Gastroesophageal sphincter (tissue), 4 donors: ENCODE data around the gene LACTBL1. TPM values are rescaled to one million over a fixed set of nuclear protein-coding genes. Genes with fewer than 3 reads are reported as not detected.

Experiments used
- ATAC-seq: fragments of 150-250 bp; one replicate; pipeline ENCODE4 v1.9.1; 2016; ENCODE audit warnings: mild to moderate bottlenecking, moderate library complexity
- H3K27ac ChIP-seq, 4 donors: fragments of 200-600 bp; sonication (generic) in 3 of 4; 1 replicate in 3 of 4; 2 replicates in 1 of 4; pipeline ENCODE4 v1.5.1; 2016 to 2019
- H3K27me3 ChIP-seq: fragments of 200-600 bp; sonication (generic); one replicate; pipeline ENCODE4 v1.5.1; 2019
- H3K36me3 ChIP-seq, 2 donors: fragments of 200-600 bp; sonication (generic); one replicate each; pipeline ENCODE4 v1.5.1; 2019; ENCODE audit warnings: control low read depth in 1 of 2
- H3K4me1 ChIP-seq, 3 donors: fragments of 200-600 bp; sonication (generic); 1 replicate in 2 of 3; 2 replicates in 1 of 3; pipeline ENCODE4 v1.5.1; 2016 to 2019; ENCODE audit warnings: control low read depth in 2 of 3
- H3K4me3 ChIP-seq, 2 donors: fragments of 200-600 bp; sonication (generic); one replicate each; pipeline ENCODE4 v1.5.1; 2019; ENCODE audit warnings: mild to moderate bottlenecking in 1 of 2, moderate library complexity in 1 of 2
- H3K9me3 ChIP-seq, 3 donors: fragments of 200-600 bp; sonication (generic); one replicate each; pipeline ENCODE4 v1.5.1; 2017 to 2019; ENCODE audit warnings: control low read depth in 2 of 3
- CTCF ChIP-seq, 4 experiments: fragments of 200-600 bp in 2 of 4; fragments of 450-650 bp in 2 of 4; sonication (generic) in 1 of 4; IDR thresholded peaks; one replicate each; pipeline ENCODE4 v1.5.1; 2017 to 2019; ENCODE audit warnings: antibody characterized with exemption in 4 of 4, mild to moderate bottlenecking in 2 of 4, moderate library complexity in 2 of 4
- EP300 ChIP-seq: sonication (generic); formaldehyde crosslinking; IDR thresholded peaks from one replicate; pipeline ENCODE4 v1.6.1; 2017; ENCODE audit warnings: antibody characterized with exemption, mild to moderate bottlenecking
- POLR2A ChIP-seq, 2 donors: fragments of 450-650 bp; IDR thresholded peaks; one replicate each; pipeline ENCODE4 v1.6.1; 2017; ENCODE audit warnings: antibody characterized with exemption in 2 of 2, mild to moderate bottlenecking in 2 of 2, moderate library complexity in 1 of 2
- POLR2AphosphoS5 ChIP-seq: sonication (generic); formaldehyde crosslinking; IDR thresholded peaks from one replicate; pipeline ENCODE4 v1.6.1; 2017; ENCODE audit warnings: antibody characterized with exemption
- WGBS, 2 donors: methylation state at CpG; one replicate each; pipeline ENCODE4 v1.1.5; 2018; ENCODE audit warnings: low coverage in 1 of 2; 5-methylcytosine and 5-hydroxymethylcytosine counted together
- total RNA-seq, 4 donors: library from RNA; depleted of rRNA; stranded (reverse); fragments of >200 nt; gene quantifications; one replicate each; pipeline ENCODE4 v1.1.0, GENCODE V29; 2016

The LACTBL1 gene
- total RNA-seq, 4 donors from 2014 or later: not detected

- no peaks in the 10 kb centered on the region for H3K9me3 ChIP-seq
- H3K4me1 ChIP-seq: peaks cover 0 to 11% (median 0%) of the 10 kb centered on the region in 3 donors
- peaks cover 10% of the 10 kb centered on the region for H3K27me3 ChIP-seq
- no peak for ATAC-seq
- TF ChIP-seq POLR2A (IDR thresholded peaks at IDR 0.05) (no peak), CTCF (IDR thresholded peaks at IDR 0.05) (no peak), EP300 (no peak), POLR2AphosphoS5 (no peak)
- WGBS, 2 donors: 92 to 96% methylated on average over 5 to 7 of the region's 16 CpGs
- H3K4me3 ChIP-seq: no peak overlapping the region
- H3K36me3 ChIP-seq: no peaks in the 10 kb centered on the region
- H3K27ac ChIP-seq: no peak overlapping the region
Observed at GRCh38 chr1:22912311-22912710, 60.4 kb downstream of the LACTBL1 start.

- Histone ChIP-seq H3K27ac (no peak overlapping the region), H3K4me3 (no peak overlapping the region), H3K27me3 (peaks cover 10% of the 10 kb centered on the region), H3K36me3 (no peaks in the 10 kb centered on the region), H3K4me1 (no peaks in the 10 kb centered on the region), H3K9me3 (no peaks in the 10 kb centered on the region)
- no peak for ATAC-seq
- WGBS, 2 donors: 84 to 95% methylated on average over 3 to 5 of the region's 5 CpGs
- TF ChIP-seq EP300: no peak
- TF ChIP-seq CTCF (IDR thresholded peaks at IDR 0.05): no peak
- no peak for TF ChIP-seq POLR2A (IDR thresholded peaks at IDR 0.05)
- TF ChIP-seq POLR2AphosphoS5: no peak
Observed at GRCh38 chr1:22910986-22911651, 61.5 kb downstream of the LACTBL1 start.

GRCh38 chr1:22910286-22910685 lies 62.4 kb downstream of the LACTBL1 start:
- TF ChIP-seq POLR2A (IDR thresholded peaks at IDR 0.05) (no peak), EP300 (no peak)
- peaks cover 10% of the 10 kb centered on the region for H3K27me3 ChIP-seq
- no peaks in the 10 kb centered on the region for H3K4me1 ChIP-seq
- no peak for ATAC-seq
- H3K4me3 ChIP-seq: no peak overlapping the region
- no peaks in the 10 kb centered on the region for H3K36me3 ChIP-seq
- 97% methylated on average over 6 of the region's 13 CpGs; no CpG with 5 or more reads in 1 of the 2 donors for WGBS, 2 donors
- no peak overlapping the region for H3K27ac ChIP-seq
- H3K9me3 ChIP-seq: no peaks in the 10 kb centered on the region

GRCh38 chr1:22908880-22909426 lies 63.7 kb downstream of the LACTBL1 start:
- no peak for TF ChIP-seq CTCF (IDR thresholded peaks at IDR 0.05)
- TF ChIP-seq POLR2AphosphoS5: no peak
- no peak for TF ChIP-seq EP300
- TF ChIP-seq POLR2A (IDR thresholded peaks at IDR 0.05): no peak
- Histone ChIP-seq H3K4me3 (no peak overlapping the region), H3K27me3 (peaks cover 10% of the 10 kb centered on the region), H3K9me3 (no peaks in the 10 kb centered on the region), H3K27ac (no peak overlapping the region), H3K4me1 (no peaks in the 10 kb centered on the region), H3K36me3 (no peaks in the 10 kb centered on the region)
- 80% methylated on average over 1 of the region's 11 CpGs; no CpG with 5 or more reads in 1 of the 2 donors for WGBS, 2 donors
- ATAC-seq: no peak

GRCh38 chr1:22907528-22907927 lies 65.1 kb downstream of the LACTBL1 start:
- Histone ChIP-seq H3K27ac (no peak overlapping the region), H3K27me3 (peaks cover under 1% of the 10 kb centered on the region), H3K9me3 (no peaks in the 10 kb centered on the region), H3K4me3 (no peak overlapping the region), H3K36me3 (no peaks in the 10 kb centered on the region), H3K4me1 (no peaks in the 10 kb centered on the region)
- 75% methylated on average over 2 of the region's 3 CpGs; no CpG with 5 or more reads in 1 of the 2 donors for WGBS, 2 donors
- no peak for ATAC-seq
- TF ChIP-seq EP300: no peak
- TF ChIP-seq POLR2A (IDR thresholded peaks at IDR 0.05): no peak
- no peak for TF ChIP-seq CTCF (IDR thresholded peaks at IDR 0.05)
